Smooth muscle cell (in vitro differentiated cells): Measurements from ENCODE around the gene ADAMTS14. TPM values are rescaled to one million over a fixed set of nuclear protein-coding genes. Genes with fewer than 3 reads are reported as not detected.

Source experiments
- DNase-seq: peaks from one replicate; lab custom pipeline; 2025; ENCODE audit not compliant: unreplicated experiment; lab: John Stamatoyannopoulos, UW
- H2AFZ ChIP-seq: fragments of 200-600 bp; sonication (generic); 2 replicates; pipeline ENCODE4 v1.6.0; 2016; ENCODE audit warnings: antibody characterized with exemption, low read depth, mild to moderate bottlenecking
- H3F3A ChIP-seq: fragments of 200-600 bp; sonication (generic); 2 replicates; pipeline ENCODE4 v1.6.0; 2017; ENCODE audit warnings: antibody characterized with exemption, low read depth
- H3K27ac ChIP-seq: fragments of 200-600 bp; sonication (generic); 2 replicates; pipeline ENCODE4 v1.5.1; 2016; ENCODE audit warnings: low read depth, mild to moderate bottlenecking
- H3K27me3 ChIP-seq: fragments of 200-600 bp; sonication (generic); 2 replicates; pipeline ENCODE4 v1.6.1; 2016; ENCODE audit warnings: low read depth, mild to moderate bottlenecking
- H3K36me3 ChIP-seq: fragments of 200-600 bp; sonication (generic); 2 replicates; pipeline ENCODE4 v1.5.1; 2016; ENCODE audit warnings: low read depth
- H3K4me1 ChIP-seq: fragments of 200-600 bp; sonication (generic); 2 replicates; pipeline ENCODE4 v1.5.1; 2016; ENCODE audit warnings: low read depth
- H3K4me2 ChIP-seq: fragments of 200-600 bp; sonication (generic); 2 replicates; pipeline ENCODE4 v1.6.0; 2016; ENCODE audit warnings: mild to moderate bottlenecking
- H3K4me3 ChIP-seq: fragments of 200-600 bp; sonication (generic); 2 replicates; pipeline ENCODE4 v1.5.1; 2016; ENCODE audit warnings: mild to moderate bottlenecking
- H3K79me2 ChIP-seq: fragments of 200-600 bp; sonication (generic); 2 replicates; pipeline ENCODE4 v1.6.0; 2016; ENCODE audit warnings: low read depth, mild to moderate bottlenecking
- H3K9ac ChIP-seq: fragments of 200-600 bp; sonication (generic); 2 replicates; pipeline ENCODE4 v1.6.0; 2016; ENCODE audit warnings: low read depth
- H3K9me3 ChIP-seq: fragments of 200-600 bp; sonication (generic); replicated peaks from 2 replicates; pipeline ENCODE4 v1.5.1; 2016; ENCODE audit warnings: low read depth
- H4K20me1 ChIP-seq: fragments of 200-600 bp; sonication (generic); 2 replicates; pipeline ENCODE4 v1.6.0; 2016; ENCODE audit warnings: low read depth
- CTCF ChIP-seq: fragments of 200-600 bp; sonication (generic); IDR thresholded peaks from 2 replicates; pipeline ENCODE4 v1.5.1; 2017; ENCODE audit warnings: borderline replicate concordance, mild to moderate bottlenecking, antibody characterized with exemption; ENCODE audit not compliant: insufficient read depth, poor library complexity, severe bottlenecking
- WGBS: methylation state at CpG from one replicate; pipeline ENCODE4 v1.1.7; 2016; ENCODE audit warnings: low lambda C conversion rate; 5-methylcytosine and 5-hydroxymethylcytosine counted together
- polyA plus RNA-seq: library from polyadenylated mRNA; unstranded; fragments of >200 nt; fragmentation: Nextera tagmentation; extraction: Ambion mirVana; gene quantifications from 2 replicates; pipeline ENCODE4 v1.2.1, GENCODE V29; 2016
- total RNA-seq: library from RNA; depleted of rRNA; stranded (reverse); fragments of >200 nt; gene quantifications from 2 replicates; pipeline ENCODE4 v1.2.3, GENCODE V29; 2014

Gene ADAMTS14
- total and polyA plus RNA-seq, 2 experiments from 2014 or later = 6.3 to 10.1 TPM

- no peak for DNase-seq
- Histone ChIP-seq H3F3A (no peaks in the 10 kb centered on the region), H3K4me3 (no peak overlapping the region), H3K4me1 (no peaks in the 10 kb centered on the region), H3K9ac (no peak overlapping the region), H3K36me3 (no peaks in the 10 kb centered on the region), H3K9me3 (no peaks in the 10 kb centered on the region), H4K20me1 (no peaks in the 10 kb centered on the region), H3K4me2 (no peak overlapping the region), H2AFZ (no peak overlapping the region), H3K79me2 (no peaks in the 10 kb centered on the region), H3K27ac (no peak overlapping the region), H3K27me3 (no peaks in the 10 kb centered on the region)
- TF ChIP-seq CTCF = no peak
- 87% methylated on average over 15 of the region's 16 CpGs for WGBS
Observed at GRCh38 chr10:70779511-70780369, 107.4 kb downstream of the ADAMTS14 start.

GRCh38 chr10:70780370-70780760 lies 108.1 kb downstream of the ADAMTS14 start:
- H3K9ac ChIP-seq = no peak overlapping the region
- 96% methylated on average over 9 of the region's 9 CpGs for WGBS

GRCh38 chr10:70780772-70781171 lies 108.5 kb downstream of the ADAMTS14 start:
- no peak overlapping the region for H3K27ac ChIP-seq

More at GRCh38 chr10:70780370-70780760, 108.1 kb downstream of the ADAMTS14 start:
- H3K36me3 ChIP-seq = no peaks in the 10 kb centered on the region
- no peaks in the 10 kb centered on the region for H3K27me3 ChIP-seq
- no peak overlapping the region for H3K4me2 ChIP-seq
- H3F3A ChIP-seq = no peaks in the 10 kb centered on the region
- no peak for TF ChIP-seq CTCF
- H2AFZ ChIP-seq = no peak overlapping the region
- H3K79me2 ChIP-seq = no peaks in the 10 kb centered on the region
- H4K20me1 ChIP-seq = no peaks in the 10 kb centered on the region
- no peak overlapping the region for H3K4me3 ChIP-seq
- no peak overlapping the region for H3K27ac ChIP-seq
- H3K9me3 ChIP-seq = no peaks in the 10 kb centered on the region
- no peak for DNase-seq
- H3K4me1 ChIP-seq = no peaks in the 10 kb centered on the region

More at GRCh38 chr10:70780772-70781171, 108.5 kb downstream of the ADAMTS14 start:
- Histone ChIP-seq H3K4me2 (no peak overlapping the region), H3K4me1 (no peaks in the 10 kb centered on the region), H2AFZ (no peak overlapping the region), H3K36me3 (no peaks in the 10 kb centered on the region), H3K4me3 (no peak overlapping the region), H3F3A (no peaks in the 10 kb centered on the region), H3K9me3 (no peaks in the 10 kb centered on the region), H3K9ac (no peak overlapping the region), H3K79me2 (no peaks in the 10 kb centered on the region), H3K27me3 (no peaks in the 10 kb centered on the region), H4K20me1 (no peaks in the 10 kb centered on the region)
- 96% methylated on average over 4 of the region's 4 CpGs for WGBS
- no peak for DNase-seq
- no peak for TF ChIP-seq CTCF
